Endothelial cell of umbilical vein (primary cell): ENCODE measurements around the gene MNT. TPM values are rescaled to one million over a fixed set of nuclear protein-coding genes. Genes with fewer than 3 reads are reported as not detected.

ENCODE experiments used
- BruUV-seq: library from RNA; stranded (reverse); fragments of 400-500 nt; replicated peaks from 2 replicates; lab custom pipeline; 2021; lab: Mats Ljungman, UMichigan
- CTCF ChIA-PET: fragments of 300-600, 350-600 bp; sonication (Branson Sonifier 250); formaldehyde crosslinking; loops from one replicate; lab custom pipeline; 2021; ENCODE audit warnings: antibody characterized with exemption, inconsistent platforms; lab: Charles Lee
- POLR2A ChIA-PET: fragments of 300-600, 350-600 bp; sonication (Branson Sonifier 250); formaldehyde crosslinking; loops from one replicate; lab custom pipeline; 2021; ENCODE audit warnings: antibody characterized with exemption, inconsistent platforms; lab: Charles Lee
- DNase-seq: peaks from one replicate; pipeline ENCODE4 v3.0.0-alpha.2; 2011; ENCODE audit warnings: low read depth, low spot score
- FAIRE-seq: peaks from 2 replicates; lab custom pipeline; 2011; peaks lifted over from hg19 to GRCh38; lab: Jason Lieb, UNC
- H2AFZ ChIP-seq: 2 replicates; pipeline ENCODE4 v1.6.0; 2012; ENCODE audit warnings: low read depth, low read length, control low read depth, inconsistent platforms
- H3K27ac ChIP-seq: 2 replicates; pipeline ENCODE4 v1.5.1; 2011; ENCODE audit warnings: low read depth, mild to moderate bottlenecking, control low read depth, low read length, moderate library complexity; ENCODE audit not compliant: insufficient read depth
- H3K27me3 ChIP-seq, 2 experiments: 2 replicates each; pipeline versions ENCODE4 v1.6.0 to v1.6.1; 2011; ENCODE audit warnings: low read length in 2 of 2, mixed read lengths in 1 of 2; ENCODE audit not compliant: control insufficient read depth in 2 of 2, insufficient read depth in 2 of 2
- H3K36me3 ChIP-seq, 2 experiments: 2 replicates in 1 of 2; 3 replicates in 1 of 2; pipeline ENCODE4 v1.5.1; 2011; ENCODE audit warnings: low read length in 2 of 2, mild to moderate bottlenecking in 1 of 2, moderate library complexity in 1 of 2; ENCODE audit not compliant: control insufficient read depth in 2 of 2, insufficient read depth in 2 of 2; ENCODE audit errors: extremely low read depth in 1 of 2
- H3K4me1 ChIP-seq: 3 replicates; pipeline ENCODE4 v1.5.1; 2011; ENCODE audit warnings: mild to moderate bottlenecking, low read length; ENCODE audit not compliant: control insufficient read depth, insufficient read depth; ENCODE audit errors: extremely low read depth
- H3K4me2 ChIP-seq: 2 replicates; pipeline ENCODE4 v1.6.1; 2011; ENCODE audit warnings: low read length, control low read depth, mixed read lengths; ENCODE audit not compliant: insufficient read depth
- H3K4me3 ChIP-seq, 3 experiments: fragments of 200-600 bp in 1 of 3; sonication (generic), shearing (Covaris generic) in 1 of 3; replicated peaks in 1 of 3; 2 replicates each; pipeline ENCODE4 v1.5.1; 2011 to 2016; ENCODE audit warnings: control low read depth in 3 of 3, low read length in 3 of 3, mild to moderate bottlenecking in 2 of 3, inconsistent platforms in 1 of 3, low read depth in 1 of 3, moderate library complexity in 1 of 3; ENCODE audit not compliant: insufficient read depth in 1 of 3
- H3K79me2 ChIP-seq: 2 replicates; pipeline ENCODE4 v1.6.0; 2012; ENCODE audit warnings: low read length, inconsistent platforms; ENCODE audit not compliant: control insufficient read depth, insufficient read depth
- H3K9ac ChIP-seq: replicated peaks from 2 replicates; pipeline ENCODE3; 2011; ENCODE audit warnings: low read length, control low read depth; ENCODE audit not compliant: insufficient read depth; ENCODE audit errors: extremely low read depth
- H3K9me1 ChIP-seq: replicated peaks from 3 replicates; pipeline ENCODE4 v1.6.0; 2011; ENCODE audit warnings: mild to moderate bottlenecking, low read length; ENCODE audit not compliant: control insufficient read depth, insufficient read depth; ENCODE audit errors: extremely low read depth
- H3K9me3 ChIP-seq: replicated peaks from 2 replicates; pipeline ENCODE4 v1.5.1; 2012; ENCODE audit warnings: low read length, inconsistent platforms; ENCODE audit not compliant: control insufficient read depth, insufficient read depth
- H4K20me1 ChIP-seq: replicated peaks from 2 replicates; pipeline ENCODE3; 2011; ENCODE audit warnings: mild to moderate bottlenecking, low read length; ENCODE audit not compliant: control insufficient read depth, insufficient read depth; ENCODE audit errors: extremely low read depth
- CTCF ChIP-seq, 2 donors: IDR thresholded peaks; 1 replicate in 1 of 2; 2 replicates in 1 of 2; pipeline ENCODE4 v1.5.1; 2011; ENCODE audit warnings: low read length in 2 of 2, mild to moderate bottlenecking in 2 of 2, moderate library complexity in 2 of 2, control low read depth in 1 of 2, inconsistent platforms in 1 of 2, low read depth in 1 of 2; ENCODE audit not compliant: insufficient read depth in 1 of 2; ENCODE audit errors: extremely low read depth in 1 of 2
- EZH2 ChIP-seq: IDR thresholded peaks from 2 replicates; pipeline ENCODE4 v1.6.1; 2012; ENCODE audit warnings: borderline replicate concordance, low read depth, mild to moderate bottlenecking, moderate library complexity, low read length, inconsistent platforms; ENCODE audit not compliant: severe bottlenecking
- FOS ChIP-seq: IDR thresholded peaks from 2 replicates; pipeline ENCODE4 v1.6.1; 2011; ENCODE audit warnings: mild to moderate bottlenecking, low read length, moderate library complexity, borderline replicate concordance; ENCODE audit not compliant: insufficient read depth
- GATA2 ChIP-seq: IDR thresholded peaks from 2 replicates; pipeline ENCODE4 v1.7.0; 2011; ENCODE audit warnings: low read depth, mild to moderate bottlenecking, moderate library complexity, mixed read lengths, low read length; ENCODE audit not compliant: insufficient read length, insufficient read depth
- JUN ChIP-seq: IDR thresholded peaks from 2 replicates; pipeline ENCODE4 v1.6.1; 2011; ENCODE audit warnings: borderline replicate concordance, low read depth; ENCODE audit not compliant: insufficient read length, insufficient read depth
- MAX ChIP-seq: IDR thresholded peaks from 2 replicates; pipeline ENCODE4 v1.6.1; 2011; ENCODE audit not compliant: insufficient read depth, insufficient read length
- MYC ChIP-seq: IDR thresholded peaks from one replicate; pipeline ENCODE4 v1.6.1; 2011; ENCODE audit warnings: mild to moderate bottlenecking, low read depth, low read length
- POLR2A ChIP-seq: IDR thresholded peaks from 2 replicates; pipeline ENCODE4 v1.6.1; 2012; ENCODE audit warnings: low read depth, mild to moderate bottlenecking, control low read depth, low read length
- POLR2AphosphoS5 ChIP-seq: IDR thresholded peaks from 2 replicates; pipeline ENCODE4 v1.6.1; 2012; ENCODE audit warnings: low read depth, mild to moderate bottlenecking, control low read depth, low read length, moderate library complexity; ENCODE audit not compliant: insufficient read depth
- dilution Hi-C: fragments of 300-500 bp; cut with MboI; formaldehyde crosslinking; loops from one replicate; pipeline ENCODE4 v1.15.0; 2019; ENCODE audit warnings: low sequenced_read_pairs; ENCODE audit not compliant: extremely low pct_ligation_motif_present
- intact Hi-C: fragments of 100-400 bp; cut with micrococcal nuclease; formaldehyde crosslinking; loops from one replicate; pipeline ENCODE4 v1.10.0; 2022
- polyA plus RNA-seq, 4 experiments: library from polyadenylated mRNA; depleted of rRNA in 3 of 4; stranded (reverse) in 3 of 4; unstranded in 1 of 4; fragments of >200 nt; gene quantifications; 2 replicates each; pipeline versions ENCODE4 v1.2.1 to v1.2.3, GENCODE V29; 2011 to 2012; ENCODE audit warnings: missing spikeins in 1 of 4
- total RNA-seq: library from RNA; stranded (reverse); gene quantifications from 2 replicates; pipeline ENCODE4 v1.2.3, GENCODE V29; 2021

The MNT gene
- total and polyA plus RNA-seq, 2 donors (not counting 3 experiments of a cell fraction or from before 2014, with no cell fraction given): 4.1 to 21.6 TPM

- no peaks in the 10 kb centered on the region for H4K20me1 ChIP-seq
- no peak for TF ChIP-seq FOS
- TF ChIP-seq JUN: no peak
- TF ChIP-seq MAX: no peak
- TF ChIP-seq POLR2A: no peak
- no peak for TF ChIP-seq GATA2
- no peak for TF ChIP-seq CTCF (IDR thresholded peaks at IDR 0.05; ENCODE audit: extremely low read depth in 1 of 2, insufficient read depth in 1 of 2, low read depth in 1 of 2, low read length in 2 of 2)
- no peak for TF ChIP-seq MYC
- no peak for TF ChIP-seq POLR2AphosphoS5
- no peak for TF ChIP-seq EZH2
- CTCF ChIA-PET: no interaction called here
- intact Hi-C loops (no loop called here), dilution Hi-C loops (no loop called here)
- no peak overlapping the region for H3K4me2 ChIP-seq
- H3K36me3 ChIP-seq: no peaks in the 10 kb centered on the region
- H3K4me3 ChIP-seq: no peak overlapping the region
- POLR2A ChIA-PET: interaction anchor here (0.6 kb wide), 1 partner anchor 37 kb away, joined by 7 read pairs; no protein-coding TSS in a partner anchor
- H3K27me3 ChIP-seq: no peaks in the 10 kb centered on the region
- no peak for FAIRE-seq
- no peak overlapping the region for H3K9ac ChIP-seq
- H2AFZ ChIP-seq: no peak overlapping the region
- H3K79me2 ChIP-seq: no peaks in the 10 kb centered on the region
- no peaks in the 10 kb centered on the region for H3K9me3 ChIP-seq
- no peaks in the 10 kb centered on the region for H3K9me1 ChIP-seq
- peaks cover 15% of the 10 kb centered on the region for H3K4me1 ChIP-seq
- no peak overlapping the region for H3K27ac ChIP-seq
- BruUV-seq: no TSS peak
- no peak for DNase-seq
Measured at GRCh38 chr17:2357237-2357636, 43.6 kb downstream of the MNT start.
